KOPT-K1 (cell line): Measurements from ENCODE around the gene CD82.
"Not testable (repeated sequence)": the region's sequence is repeated elsewhere in the genome, so short reads cannot be mapped to it uniquely, and the experiment has no call there.

Source experiments
- H3K27ac ChIP-seq: fragments of 200-600 bp; sonication (generic); 2 replicates; pipeline ENCODE4 v1.5.1; 2016; ENCODE audit warnings: antibody characterized with exemption, mild to moderate bottlenecking, low read depth, low read length; ENCODE audit not compliant: poor library complexity, severe bottlenecking
- H3K36me3 ChIP-seq: fragments of 200-600 bp; sonication (generic); 2 replicates; pipeline ENCODE4 v1.5.1; 2017; ENCODE audit warnings: antibody characterized with exemption, mild to moderate bottlenecking, low read length, moderate library complexity; ENCODE audit not compliant: insufficient read depth
- H3K9me3 ChIP-seq: fragments of 200-600 bp; sonication (generic); 2 replicates; pipeline ENCODE4 v1.5.1; 2017; ENCODE audit warnings: antibody characterized with exemption, low read length, mild to moderate bottlenecking; ENCODE audit not compliant: insufficient read depth, poor library complexity, severe bottlenecking

CD82 gene

GRCh38 chr11:44547534-44547933 lies 17.9 kb upstream of the CD82 start:
- not testable (repeated sequence) for H3K27ac ChIP-seq, H3K36me3 ChIP-seq, H3K9me3 ChIP-seq

DNA sequence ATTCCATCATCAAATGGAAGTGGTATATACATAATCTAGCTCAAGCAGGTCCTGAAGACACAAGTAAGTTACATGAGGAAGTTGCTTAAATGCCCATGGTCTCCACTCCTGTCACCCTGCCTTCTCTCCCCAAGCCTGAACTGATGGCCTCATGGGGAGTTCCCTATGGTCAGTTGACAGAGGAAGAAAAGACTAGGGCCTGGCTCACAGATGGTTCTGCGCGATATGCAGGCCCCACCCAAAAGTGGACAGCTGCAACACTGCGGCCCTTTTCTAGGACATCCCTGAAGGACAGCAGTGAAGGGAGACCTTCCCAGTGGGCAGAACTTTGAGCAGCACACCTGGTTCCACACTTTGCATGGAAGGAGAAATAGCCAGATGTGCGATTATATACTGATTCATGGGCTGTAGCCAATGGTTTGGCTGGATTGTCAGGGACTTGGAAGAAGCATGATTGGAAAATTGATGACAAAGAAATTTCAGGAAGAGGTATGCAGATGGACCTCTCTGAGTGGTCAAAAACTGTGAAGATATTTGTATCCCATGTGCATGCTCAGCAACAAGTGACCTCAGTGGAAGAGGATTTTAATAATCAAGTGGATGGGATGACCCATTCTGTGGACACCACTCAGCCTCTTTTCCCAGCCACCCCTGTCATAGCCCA lies 17.3 kb upstream of the CD82 start:
- no peaks in the 10 kb centered on the region for H3K36me3 ChIP-seq
- H3K27ac ChIP-seq, result no peak overlapping the region
- peaks cover 11% of the 10 kb centered on the region for H3K9me3 ChIP-seq

GRCh38 chr11:44548961-44549749 lies 16.3 kb upstream of the CD82 start:
- H3K36me3 ChIP-seq, H3K27ac ChIP-seq: not testable (repeated sequence)
- peaks cover 11% of the 10 kb centered on the region for H3K9me3 ChIP-seq

- Histone ChIP-seq H3K9me3 (peaks cover 11% of the 10 kb centered on the region), H3K27ac (no peak overlapping the region)
Observed at GRCh38 chr11:44550123-44550522, 15.3 kb upstream of the CD82 start.

GRCh38 chr11:44551456-44552139 lies 13.9 kb upstream of the CD82 start:
- no peaks in the 10 kb centered on the region for H3K36me3 ChIP-seq
- H3K9me3 ChIP-seq, result peaks cover 8% of the 10 kb centered on the region
- H3K27ac ChIP-seq, result no peak overlapping the region

More at GRCh38 chr11:44550123-44550522, 15.3 kb upstream of the CD82 start:
- H3K36me3 ChIP-seq, result no peaks in the 10 kb centered on the region

DNA sequence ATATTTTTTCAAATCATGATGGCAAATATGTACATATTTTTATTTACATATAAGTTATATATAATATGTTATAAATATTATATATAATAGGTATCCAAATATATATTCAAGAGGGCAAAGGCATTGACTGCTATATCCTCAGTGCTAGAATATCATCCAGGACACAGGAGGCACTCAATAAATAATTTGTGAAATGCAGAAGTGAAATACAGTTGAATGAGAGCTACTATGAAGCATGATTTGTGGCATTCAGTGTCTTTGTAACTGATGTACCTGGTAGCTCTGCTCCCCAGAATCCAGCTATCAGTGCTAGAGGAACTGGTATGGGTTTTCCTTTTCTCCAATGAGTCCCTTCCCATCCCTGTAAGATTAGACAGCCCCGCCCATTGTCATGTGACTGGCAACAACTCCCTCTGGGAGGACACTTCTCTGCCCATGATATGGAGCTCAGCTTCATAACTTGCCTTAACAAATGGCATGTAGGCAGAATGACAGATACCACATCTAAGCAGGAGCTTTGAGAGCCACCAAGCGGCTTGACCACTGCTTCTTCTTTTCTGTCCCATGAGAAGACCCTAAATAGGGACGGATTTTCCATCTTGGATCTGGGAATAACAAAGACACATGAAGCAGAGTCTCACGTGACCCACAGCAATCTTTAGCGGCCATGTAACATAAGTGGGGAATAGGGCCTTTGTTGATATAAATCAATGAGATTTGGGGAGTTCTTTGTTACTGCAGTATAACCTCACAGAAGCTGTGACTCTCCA lies 10.2 kb upstream of the CD82 start:
- Histone ChIP-seq H3K36me3 (no peaks in the 10 kb centered on the region), H3K27ac (no peak overlapping the region), H3K9me3 (peaks cover 8% of the 10 kb centered on the region)

- Histone ChIP-seq H3K36me3 (no peaks in the 10 kb centered on the region), H3K9me3 (peaks cover 8% of the 10 kb centered on the region), H3K27ac (peak overlapping the region; percentile 67)
Observed at GRCh38 chr11:44556735-44557409, 8.6 kb upstream of the CD82 start.

GRCh38 chr11:44557464-44557863 lies 8.0 kb upstream of the CD82 start:
- peak overlapping the region; percentile 67 for H3K27ac ChIP-seq
- peaks cover 7% of the 10 kb centered on the region for H3K9me3 ChIP-seq
- H3K36me3 ChIP-seq, result no peaks in the 10 kb centered on the region

GRCh38 chr11:44559207-44559939 lies 6.1 kb upstream of the CD82 start:
- Histone ChIP-seq H3K36me3 (no peaks in the 10 kb centered on the region), H3K9me3 (no peaks in the 10 kb centered on the region), H3K27ac (peak overlapping the region; percentile 70)

- H3K36me3 ChIP-seq, H3K9me3 ChIP-seq: not testable (repeated sequence)
- peak overlapping the region; percentile 70 for H3K27ac ChIP-seq
Observed at GRCh38 chr11:44559940-44560300, 5.5 kb upstream of the CD82 start.

- H3K9me3 ChIP-seq, result no peaks in the 10 kb centered on the region
- H3K36me3 ChIP-seq, result no peaks in the 10 kb centered on the region
- H3K27ac ChIP-seq, result peak overlapping the region; percentile 70
Observed at GRCh38 chr11:44561275-44561805, 4.1 kb upstream of the CD82 start.

DNA sequence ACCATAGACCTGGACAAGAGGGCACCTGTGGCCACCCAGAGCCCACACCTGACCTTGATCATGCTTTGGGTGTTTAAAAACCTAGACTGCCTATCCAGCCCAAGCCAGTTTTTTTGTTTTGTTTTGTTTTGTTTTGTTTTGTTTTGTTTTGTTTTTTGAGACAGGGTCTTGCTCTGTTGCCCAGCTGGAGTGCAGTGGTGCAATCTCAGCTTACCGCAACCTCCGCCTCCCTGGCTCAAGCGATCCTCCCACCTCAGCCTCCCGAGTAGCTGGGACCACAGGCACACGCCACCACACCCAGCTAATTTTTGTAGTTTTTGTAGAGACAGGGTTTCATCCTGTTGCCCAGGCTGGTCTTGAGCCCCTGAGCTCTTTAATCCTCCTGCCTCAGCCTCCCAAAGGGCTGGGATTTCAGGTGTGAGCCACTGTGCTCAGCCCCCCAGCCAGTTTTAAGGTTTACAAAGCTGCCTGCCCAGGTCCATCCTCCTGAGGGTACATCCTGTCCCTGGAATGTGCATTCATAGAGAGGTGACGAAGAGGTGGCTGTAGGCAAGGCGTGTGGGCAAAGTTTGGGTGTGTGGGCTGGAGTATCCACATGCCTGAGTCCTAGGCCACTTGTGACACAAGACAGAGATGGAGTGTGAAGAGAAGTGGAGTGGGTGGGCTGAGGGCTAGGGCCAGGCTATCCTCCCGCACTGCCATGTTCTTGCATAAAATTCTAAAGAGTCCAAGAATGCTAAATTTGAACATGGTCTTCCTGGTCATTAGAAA lies 3.3 kb upstream of the CD82 start:
- Histone ChIP-seq H3K9me3 (no peaks in the 10 kb centered on the region), H3K36me3 (0 out of 2 replicates have a peak, but pooled peaks cover 3% of the 10 kb centered on the region), H3K27ac (no peak overlapping the region)

- Histone ChIP-seq H3K36me3 (0 out of 2 replicates have a peak, but pooled peaks cover 5% of the 10 kb centered on the region), H3K27ac (no peak overlapping the region), H3K9me3 (no peaks in the 10 kb centered on the region)
Observed at GRCh38 chr11:44562845-44563460, 2.5 kb upstream of the CD82 start.
